ENCODE results near the gene FAM171A2. TPM values are rescaled to one million over a fixed set of nuclear protein-coding genes. Genes with fewer than 3 reads are reported as not detected.
A peak's percentile ranks its signal among the peaks of the same experiment; 100 is the strongest.

Gene FAM171A2
- total and polyA plus RNA-seq, 2 of the 8 experiments (the other 6 are each of a cell fraction or from before 2014, with no cell fraction given), result 21.9 to 24.1 TPM

- Histone ChIP-seq H3K4me1 (replicated peaks in 1 of 4; ENCODE audit: control insufficient read depth in 3 of 4, insufficient read depth in 4 of 4, low read length in 3 of 4) (peaks cover 0 to 21% (median 8%) of the 10 kb centered on the region in 4 experiments; a peak in 6 of 7 replicates), H3K27ac (ENCODE audit: low read depth, low read length) (no peak overlapping the region), H2BK15ac (ENCODE audit: low read length) (no peak overlapping the region), H2AK5ac (ENCODE audit: low read depth, low read length) (no peak overlapping the region), H2BK5ac (ENCODE audit: low read depth, low read length) (no peak overlapping the region), H2BK12ac (ENCODE audit: low read depth, low read length) (peak overlapping the region; percentile 29; the same call in 1 of the 2 replicates), H2BK120ac (replicated peaks; ENCODE audit: low read depth, low read length) (no peak overlapping the region), H3K23ac (ENCODE audit: insufficient read length) (no peak overlapping the region), H3K79me1 (ENCODE audit: low read depth, low read length) (no peaks in the 10 kb centered on the region), H2BK20ac (ENCODE audit: low read length) (no peak overlapping the region), H3K9ac (replicated peaks in 1 of 4; ENCODE audit: extremely low read depth in 1 of 4, low read depth in 3 of 4, low read length in 3 of 4) (no peak overlapping the region; a peak in 1 of 7 replicates), H3K56ac (replicated peaks; ENCODE audit: insufficient read length, low read depth, low read length) (no peak overlapping the region), H3K4me2 (ENCODE audit: insufficient read depth in 1 of 2, low read depth in 2 of 2, low read length in 2 of 2) (no peak overlapping the region), H3K4me3 (ENCODE audit: extremely low read depth in 1 of 4, insufficient read depth in 2 of 4, low read depth in 3 of 4, low read length in 4 of 4) (no peak overlapping the region), H3K36me3 (ENCODE audit: control insufficient read depth in 2 of 4, insufficient read depth in 4 of 4, low read length in 3 of 4) (no peaks in the 10 kb centered on the region), H4K91ac (replicated peaks; ENCODE audit: insufficient read length, low read length) (no peak overlapping the region), H4K20me1 (replicated peaks in 1 of 2; ENCODE audit: control insufficient read depth in 1 of 2, insufficient read depth in 2 of 2, low read length in 2 of 2) (peaks cover 0 to 4% of the 10 kb centered on the region in 2 experiments), H3K18ac (ENCODE audit: extremely low read depth, low read length) (no peak overlapping the region), H3K9me3 (ENCODE audit: insufficient read depth in 2 of 2, low read depth in 1 of 2, low read length in 1 of 2) (no peaks in the 10 kb centered on the region), H4K8ac (ENCODE audit: extremely low read depth, insufficient read depth, low read length) (no peak overlapping the region), H3K23me2 (ENCODE audit: low read depth, low read length) (peaks cover 11% of the 10 kb centered on the region; the same call in 1 of the 2 replicates), H3K79me2 (ENCODE audit: control insufficient read depth in 1 of 2, insufficient read depth in 2 of 2, low read length in 2 of 2) (no peaks in the 10 kb centered on the region), H2AFZ (ENCODE audit: low read length) (no peak overlapping the region), H3K4ac (replicated peaks; ENCODE audit: insufficient read length, low read depth, low read length) (no peak overlapping the region), H3K14ac (ENCODE audit: insufficient read length) (no peak overlapping the region), H4K5ac (ENCODE audit: insufficient read length, low read depth, low read length) (no peak overlapping the region), H3K27me3 (replicated peaks in 1 of 4; ENCODE audit: control insufficient read depth in 3 of 4, extremely low read depth in 1 of 4, insufficient read depth in 3 of 4, low read length in 3 of 4) (peaks cover 10 to 26% (median 23%) of the 10 kb centered on the region in 4 experiments)
- CTCF ChIA-PET (ENCODE audit: partially characterized antibody), result interaction anchor here (0.6 to 13.8 kb wide), 3 partner anchors 9 to 131 kb away, joined by 3 to 177 read pairs (median 6); partner anchors contain the start of genes FAM171A2 and ITGA2B
- POLR2A ChIA-PET (ENCODE audit: partially characterized antibody), result interaction anchor here (0.7 to 1.6 kb wide), 4 partner anchors 8 to 142 kb away, joined by 3 read pairs; no protein-coding TSS in a partner anchor
- no peak for DNase-seq (ENCODE audit: low read depth in 1 of 2, low spot score in 2 of 2)
- WGBS, 2 experiments (ENCODE audit: extremely low coverage in 1 of 2, insufficient coverage in 1 of 2, insufficient read length in 1 of 2, insufficient replicate concordance in 2 of 2, low coverage in 1 of 2, low lambda C conversion rate in 2 of 2, missing lambda C conversion rate in 1 of 2), result 87% methylated on average over 9 of the region's 9 CpGs; no CpG with 5 or more reads in 1 of the 2 experiments
- FAIRE-seq, result no peak
- TF ChIP-seq RXRA (IDR thresholded peaks at IDR 0.05; ENCODE audit: insufficient read depth, low read depth, low read length) (no peak), CREB1 (IDR thresholded peaks at IDR 0.05) (no peak), KDM5A (IDR thresholded peaks at IDR 0.05; ENCODE audit: low read length) (no peak), CEBPB (IDR thresholded peaks at IDR 0.05; ENCODE audit: low read depth, low read length) (no peak), ASH2L (IDR thresholded peaks at IDR 0.05; ENCODE audit: low read length) (no peak), MAFK (IDR thresholded peaks at IDR 0.05; ENCODE audit: low read depth, low read length) (no peak), YY1 (IDR thresholded peaks at IDR 0.05; ENCODE audit: low read depth, low read length) (no peak)
- TF ChIP-seq, protein P1, sequence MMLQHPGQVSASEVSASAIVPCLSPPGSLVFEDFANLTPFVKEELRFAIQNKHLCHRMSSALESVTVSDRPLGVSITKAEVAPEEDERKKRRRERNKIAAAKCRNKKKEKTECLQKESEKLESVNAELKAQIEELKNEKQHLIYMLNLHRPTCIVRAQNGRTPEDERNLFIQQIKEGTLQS (IDR thresholded peaks at IDR 0.05; ENCODE audit: insufficient read depth, low read depth, low read length), result no peak
Observed at GRCh38 chr17:44380767-44381166, 17.1 kb upstream of the FAM171A2 start.

Data from H1 (cell line).